HG03066 (cell line): Measurements from ENCODE around the gene A2ML1.
"Not testable (repeated sequence)": the region's sequence is repeated elsewhere in the genome, so short reads cannot be mapped to it uniquely, and the experiment has no call there.

Experiments
- ATAC-seq: cut with Tn5 transposase; IDR thresholded peaks from one replicate; pipeline ENCODE4 v1.9.1; 2021; ENCODE audit warnings: low read depth; ENCODE audit not compliant: unreplicated experiment

The A2ML1 gene

GRCh38 chr12:8822298-8822697 lies at the start of gene A2ML1:
Gene A2ML1, plus strand, starts transcription at chr12:8822621. Its CDS starts 31 bp downstream, at chr12:8822652.
- ATAC-seq: no peak

- ATAC-seq: no peak
Measured at GRCh38 chr12:8773461-8773860, 49.0 kb upstream of the A2ML1 start.

GRCh38 chr12:8779281-8779680 lies 43.1 kb upstream of the A2ML1 start:
- ATAC-seq: no peak

DNA sequence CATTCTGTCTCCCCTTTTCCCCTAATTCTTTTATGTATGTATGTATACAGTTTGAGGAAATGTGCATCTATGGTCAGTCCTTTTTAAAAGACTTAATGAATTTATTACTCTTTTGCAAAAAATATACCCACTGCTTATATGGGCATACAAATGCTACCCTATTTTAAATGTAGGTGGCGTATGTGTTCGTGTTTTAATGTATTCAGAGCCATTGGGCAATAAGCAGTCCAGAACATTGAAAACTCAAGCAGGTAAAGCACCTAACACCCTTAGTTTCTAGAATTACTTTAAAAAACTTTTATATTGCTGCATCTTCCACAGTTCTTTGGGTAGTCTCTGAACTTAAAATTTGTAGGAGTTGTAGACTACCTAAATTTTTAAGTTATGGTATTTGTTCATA lies 42.6 kb upstream of the A2ML1 start:
- no peak for ATAC-seq

GRCh38 chr12:8780389-8780788 lies 42.0 kb upstream of the A2ML1 start:
- ATAC-seq: no peak

GRCh38 chr12:8781381-8782127 lies 40.9 kb upstream of the A2ML1 start:
- ATAC-seq: no peak

DNA sequence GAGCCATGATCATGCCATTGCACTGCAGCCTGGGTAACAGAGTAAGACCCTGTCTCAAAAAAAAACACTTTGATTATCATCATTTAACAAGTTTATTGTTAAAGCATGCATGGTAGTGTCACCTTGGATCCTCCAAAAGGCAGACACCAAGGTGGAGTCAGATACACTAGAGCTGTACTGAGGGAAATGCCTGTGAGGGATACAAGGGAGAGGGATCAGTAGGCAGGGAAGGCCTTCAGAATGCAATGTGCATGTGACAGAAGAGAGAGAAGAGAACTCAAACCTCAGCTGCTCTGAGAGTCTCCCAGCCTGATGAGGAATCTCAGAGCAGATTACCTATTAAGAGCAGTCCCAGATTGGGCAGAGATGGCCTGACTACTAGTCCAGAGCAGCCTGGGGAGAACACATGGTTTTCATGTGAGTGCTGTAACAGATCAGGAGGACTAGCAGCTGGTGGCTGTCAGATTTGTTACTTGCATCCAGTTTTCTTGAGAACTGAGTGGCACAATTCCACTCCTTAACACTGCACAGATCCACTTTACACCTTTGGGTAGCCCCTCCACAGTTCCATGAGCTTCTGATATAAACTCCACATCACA lies 38.0 kb upstream of the A2ML1 start:
- no peak for ATAC-seq

GRCh38 chr12:8785499-8785898 lies 36.9 kb upstream of the A2ML1 start:
- ATAC-seq: no peak

DNA sequence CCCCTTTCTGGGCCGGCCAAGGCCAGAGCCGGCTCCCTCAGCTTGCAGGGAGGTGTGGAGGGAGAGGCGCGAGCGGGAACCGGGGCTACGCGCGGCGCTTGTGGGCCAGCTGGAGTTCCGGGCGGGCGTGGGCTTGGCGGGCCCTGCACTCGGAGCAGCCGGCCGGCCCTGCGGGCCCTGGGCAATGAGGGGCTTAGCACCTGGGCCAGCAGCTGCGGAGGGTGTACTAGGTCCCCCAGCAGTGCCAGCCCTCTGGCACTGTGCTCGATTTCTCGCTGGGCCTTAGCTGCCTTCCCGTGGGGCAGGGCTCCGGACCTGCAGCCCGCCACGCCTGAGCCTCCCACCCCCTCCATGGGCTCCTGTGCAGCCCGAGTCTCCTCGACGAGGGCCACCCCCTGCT lies 35.2 kb upstream of the A2ML1 start:
- not testable (repeated sequence) for ATAC-seq

DNA sequence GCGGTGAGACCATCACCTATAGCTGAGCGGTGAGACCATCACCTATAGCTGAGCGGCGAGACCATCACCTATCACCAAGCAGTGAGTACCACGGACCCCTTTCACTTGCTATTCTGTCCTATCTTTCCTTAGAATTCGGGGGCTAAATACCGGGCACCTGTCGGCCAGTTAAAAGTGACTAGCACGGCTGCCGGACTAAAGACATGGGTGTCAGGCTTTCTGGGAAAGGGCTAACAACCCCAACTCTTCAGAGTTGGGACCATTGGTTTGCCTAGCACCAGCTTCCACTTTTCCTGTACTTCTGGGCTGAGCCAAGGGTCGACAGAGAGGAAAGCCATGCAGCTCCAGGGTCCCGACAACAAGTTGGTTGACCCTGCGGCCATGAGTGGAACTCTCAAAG lies 33.7 kb upstream of the A2ML1 start:
- ATAC-seq: not testable (repeated sequence)

GRCh38 chr12:8789341-8790013 lies 32.9 kb upstream of the A2ML1 start:
- ATAC-seq: not testable (repeated sequence)

- not testable (repeated sequence) for ATAC-seq
Measured at GRCh38 chr12:8793226-8793625, 29.2 kb upstream of the A2ML1 start.

- ATAC-seq: not testable (repeated sequence)
Measured at GRCh38 chr12:8794611-8795010, 27.8 kb upstream of the A2ML1 start.

DNA sequence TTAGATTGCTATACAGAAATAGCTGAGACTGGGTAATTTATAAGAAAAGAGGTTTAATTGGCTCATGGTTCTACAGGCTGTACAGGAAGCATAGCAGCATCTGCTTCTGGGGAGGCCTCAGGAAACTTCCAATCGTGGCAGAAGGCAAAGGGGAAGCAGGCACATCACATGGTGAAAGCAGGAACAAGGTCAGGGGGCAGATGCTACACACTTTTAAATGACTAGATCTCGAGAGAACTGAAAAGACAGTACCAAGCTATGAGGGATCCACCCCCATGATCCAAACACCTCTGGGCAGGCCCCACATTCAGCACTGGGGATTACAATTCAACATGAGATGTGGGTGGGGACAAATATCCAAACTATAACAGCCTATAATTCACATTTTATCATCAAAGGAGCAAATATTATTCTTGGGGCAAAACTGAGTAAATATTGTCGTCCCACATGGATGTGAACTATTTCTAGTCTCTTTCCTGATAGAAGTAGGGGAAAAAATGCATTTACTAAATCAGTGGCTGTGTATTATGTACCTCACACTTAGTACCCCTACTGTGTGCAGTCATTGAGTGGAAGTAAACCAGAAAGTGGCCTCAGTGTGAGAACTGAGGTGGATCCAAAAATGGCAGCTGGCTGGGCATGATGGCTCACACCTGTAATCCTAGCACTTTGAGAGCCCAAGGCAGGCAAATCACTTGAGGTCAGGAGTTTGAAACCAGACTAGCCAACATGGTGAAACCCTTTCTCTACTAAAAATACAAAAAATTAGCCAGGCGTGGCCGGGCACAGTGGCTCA lies 25.4 kb upstream of the A2ML1 start:
- ATAC-seq: no peak

GRCh38 chr12:8801213-8801612 lies 21.2 kb upstream of the A2ML1 start:
- ATAC-seq: not testable (repeated sequence)

DNA sequence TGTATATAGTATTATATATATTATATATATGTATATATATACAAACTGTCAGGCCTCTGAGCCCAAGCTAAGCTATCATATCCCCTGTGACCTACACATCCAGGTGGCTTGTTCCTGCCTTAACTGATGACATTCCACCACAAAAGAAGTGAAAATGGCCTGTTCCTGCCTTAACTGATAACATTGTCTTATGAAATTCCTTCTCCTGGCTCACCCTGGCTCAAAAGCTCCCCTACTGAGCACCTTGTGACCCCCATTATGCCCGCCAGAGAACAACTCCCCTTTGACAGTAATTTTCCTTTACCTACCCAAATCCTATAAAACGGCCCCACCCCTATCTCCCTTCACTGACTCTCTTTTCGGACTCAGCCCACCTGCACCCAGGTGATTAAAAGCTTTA lies 17.6 kb upstream of the A2ML1 start:
- not testable (repeated sequence) for ATAC-seq

GRCh38 chr12:8805487-8805886 lies 16.9 kb upstream of the A2ML1 start:
- not testable (repeated sequence) for ATAC-seq

DNA sequence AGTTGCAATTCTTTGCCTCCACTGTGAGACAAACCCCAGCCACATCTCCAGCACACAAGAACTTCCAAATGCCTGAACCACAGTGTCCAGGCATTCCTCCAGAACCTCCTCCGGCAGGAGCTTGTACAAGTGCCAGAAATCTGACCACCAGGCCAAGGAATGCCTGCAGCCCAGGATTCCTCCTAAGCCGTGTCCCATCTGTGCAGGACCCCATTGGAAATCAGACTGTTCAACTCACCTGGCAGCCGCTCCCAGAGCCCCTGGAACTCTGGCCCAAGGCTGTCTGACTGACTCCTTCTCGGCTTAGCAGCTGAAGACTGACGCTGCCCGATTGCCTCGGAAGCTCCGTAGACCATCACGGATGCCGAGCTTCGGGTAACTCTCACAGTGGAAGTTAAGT lies 15.3 kb upstream of the A2ML1 start:
- not testable (repeated sequence) for ATAC-seq

GRCh38 chr12:8810112-8810511 lies 12.3 kb upstream of the A2ML1 start:
- ATAC-seq: not testable (repeated sequence)

GRCh38 chr12:8813572-8814357 lies 8.7 kb upstream of the A2ML1 start:
- ATAC-seq: no peak
